Heart right ventricle (tissue), 16 donors: ENCODE results near the gene PHKA1. TPM values are rescaled to one million over a fixed set of nuclear protein-coding genes. Genes with fewer than 3 reads are reported as not detected.
"Not testable (repeated sequence)": the region's sequence is repeated elsewhere in the genome, so short reads cannot be mapped to it uniquely, and the experiment has no call there.

Source experiments
- ATAC-seq, 8 donors: fragments of 200-7000 bp; cut with Tn5 transposase; one replicate each; pipeline ENCODE4 v1.9.1; 2020; ENCODE audit warnings: mild to moderate bottlenecking in 8 of 8, moderate library complexity in 8 of 8, moderate number of reproducible peaks in 1 of 8
- DNase-seq, 2 donors: peaks; one replicate each; pipeline ENCODE4 v3.0.0-alpha.2; 2020
- H3K27ac ChIP-seq, 10 donors: fragments of 200-600 bp; sonication (generic) in 2 of 10; one replicate each; pipeline versions ENCODE4 v1.5.0 to v1.8.0; 2020 to 2022; ENCODE audit warnings: mild to moderate bottlenecking in 3 of 10
- H3K27me3 ChIP-seq, 7 donors: fragments of 200-600 bp; one replicate each; pipeline ENCODE4 v1.8.0; 2021 to 2022; ENCODE audit warnings: mild to moderate bottlenecking in 2 of 7
- H3K36me3 ChIP-seq, 9 donors: fragments of 200-600 bp; sonication (generic) in 1 of 9; one replicate each; pipeline versions ENCODE4 v1.5.0 to v1.8.0; 2020 to 2022; ENCODE audit warnings: mild to moderate bottlenecking in 2 of 9
- H3K4me1 ChIP-seq, 9 donors: fragments of 200-600 bp; sonication (generic) in 1 of 9; one replicate each; pipeline versions ENCODE4 v1.5.0 to v1.8.0; 2020 to 2022; ENCODE audit warnings: mild to moderate bottlenecking in 4 of 9
- H3K4me3 ChIP-seq, 10 donors: fragments of 200-600 bp; sonication (generic) in 2 of 10; one replicate each; pipeline versions ENCODE4 v1.5.0 to v1.8.0; 2020 to 2022; ENCODE audit warnings: mild to moderate bottlenecking in 7 of 10, moderate library complexity in 2 of 10
- H3K9me3 ChIP-seq, 11 donors: fragments of 200-600 bp in 10 of 11; sonication (generic) in 2 of 11; one replicate each; pipeline versions ENCODE4 v1.5.0 to v1.8.0; 2013 to 2022; ENCODE audit warnings: mild to moderate bottlenecking in 2 of 11, control low read depth in 1 of 11, moderate library complexity in 1 of 11
- WGBS, 2 donors: extraction: QIAGEN DNeasy Blood & Tissue Kit; methylation state at CpG; one replicate each; pipeline ENCODE4 v1.1.7; 2013; ENCODE audit warnings: inconsistent platforms in 1 of 2; 5-methylcytosine and 5-hydroxymethylcytosine counted together
- intact Hi-C, 10 donors: fragments of 100-400 bp; cut with DNase I; formaldehyde crosslinking; loops; one replicate each; pipeline versions ENCODE4 v1.11.1 to v1.14.2; 2022
- polyA plus RNA-seq, 2 donors: library from polyadenylated mRNA; stranded (reverse); fragments of 200-250 nt; gene quantifications; one replicate each; pipeline ENCODE4 v1.2.3, GENCODE V29; 2013
- total RNA-seq, 10 donors: library from RNA; stranded (reverse); fragmentation: NEBNext Ultra II Directional in 3 of 10; extraction: Animal tissue kit (Norgen Biotek cat#: 25700) in 3 of 10; gene quantifications; one replicate each; pipeline versions ENCODE4 v1.2.1 to v1.2.4, GENCODE V29; 2021 to 2023
- TF ChIP-seq, protein P1 (sequence below), 9 donors: fragments of 200-600 bp; sonication (generic) in 2 of 9; IDR thresholded peaks; one replicate each; pipeline versions ENCODE4 v1.5.0 to v1.8.0; 2021 to 2022; ENCODE audit warnings: antibody characterized with exemption in 9 of 9, mild to moderate bottlenecking in 5 of 9, moderate library complexity in 1 of 9
- donor health status: Arrhythmogenic right ventricular cardiomyopathy.
- donor health status: ischemic (EF 13 %, LVEDD 7.1; RV severe dilation, severe dysfunction).
- donor health status: healthy with polysubstance abuse.
- donor health status: DM: no; HTN: yes; CAD: no.
- donor health status: DM: no; HTN: no; CAD: no.
- donor health status: ischemic (EF 25% LVEDD 6.9; RV normal size, moderate dysfunction).
- donor health status: ischemic (EF 25% LVEDD 5.7; RV mildly dilated, moderate dysfunction).
- donor health status: healthy.
- donor health status: DM: yes; HTN: yes; CAD: no.
- donor health status: Ischemic cardiomyopathy.
- donor health status: ischemic (EF 35%, LVEDD 5.7; RV mildly dilated, moderate dysfunction).
- donor health status: nonischemic (EF 11% LVEDD 7.7; RV severe dilation, severe dysfunction).
- donor health status: DM: yes; HTN: yes; CAD: no.
- donor health status: PGD.
- donor health status: ischemic (EF 29% LVEDD 5.4; RV normal size, mild dysfunction).
- donor health status: nonischemic (EF 23%, LVEDD 6.1; RV moderate dilation, normal function).

PHKA1 gene
- total and polyA plus RNA-seq, 12 donors, result 2.6 to 26.2 (median 15.3) TPM

GRCh38 chrX:72604112-72604511 lies 110.0 kb downstream of the PHKA1 start:
- intact Hi-C loops, result no loop called here
- no peak for ATAC-seq

GRCh38 chrX:72591038-72591437 lies 123.1 kb downstream of the PHKA1 start:
- H3K27me3 ChIP-seq, result peaks cover 0 to 17% (median 0%) of the 10 kb centered on the region in 7 donors
- ATAC-seq, intact Hi-C loops, DNase-seq, H3K9me3 ChIP-seq, H3K4me3 ChIP-seq, H3K27ac ChIP-seq, H3K36me3 ChIP-seq, H3K4me1 ChIP-seq: not testable (repeated sequence)
- 84 to 91% methylated on average over 4 of the region's 4 CpGs for WGBS, 2 donors

More at GRCh38 chrX:72604112-72604511, 110.0 kb downstream of the PHKA1 start:
- H3K27ac ChIP-seq, result no peak overlapping the region
- WGBS, 2 donors, result 90 to 97% methylated on average over 2 of the region's 2 CpGs
- DNase-seq, result no peak
- TF ChIP-seq, protein P1, sequence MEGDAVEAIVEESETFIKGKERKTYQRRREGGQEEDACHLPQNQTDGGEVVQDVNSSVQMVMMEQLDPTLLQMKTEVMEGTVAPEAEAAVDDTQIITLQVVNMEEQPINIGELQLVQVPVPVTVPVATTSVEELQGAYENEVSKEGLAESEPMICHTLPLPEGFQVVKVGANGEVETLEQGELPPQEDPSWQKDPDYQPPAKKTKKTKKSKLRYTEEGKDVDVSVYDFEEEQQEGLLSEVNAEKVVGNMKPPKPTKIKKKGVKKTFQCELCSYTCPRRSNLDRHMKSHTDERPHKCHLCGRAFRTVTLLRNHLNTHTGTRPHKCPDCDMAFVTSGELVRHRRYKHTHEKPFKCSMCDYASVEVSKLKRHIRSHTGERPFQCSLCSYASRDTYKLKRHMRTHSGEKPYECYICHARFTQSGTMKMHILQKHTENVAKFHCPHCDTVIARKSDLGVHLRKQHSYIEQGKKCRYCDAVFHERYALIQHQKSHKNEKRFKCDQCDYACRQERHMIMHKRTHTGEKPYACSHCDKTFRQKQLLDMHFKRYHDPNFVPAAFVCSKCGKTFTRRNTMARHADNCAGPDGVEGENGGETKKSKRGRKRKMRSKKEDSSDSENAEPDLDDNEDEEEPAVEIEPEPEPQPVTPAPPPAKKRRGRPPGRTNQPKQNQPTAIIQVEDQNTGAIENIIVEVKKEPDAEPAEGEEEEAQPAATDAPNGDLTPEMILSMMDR (IDR thresholded peaks at IDR 0.05), result no peak
- no peak overlapping the region for H3K4me3 ChIP-seq
- H3K27me3 ChIP-seq, result peaks cover 0 to 11% (median 0%) of the 10 kb centered on the region in 7 donors
- peaks cover 0 to 22% (median 0%) of the 10 kb centered on the region in 9 donors for H3K36me3 ChIP-seq
- no peaks in the 10 kb centered on the region for H3K9me3 ChIP-seq
- no peaks in the 10 kb centered on the region for H3K4me1 ChIP-seq

DNA sequence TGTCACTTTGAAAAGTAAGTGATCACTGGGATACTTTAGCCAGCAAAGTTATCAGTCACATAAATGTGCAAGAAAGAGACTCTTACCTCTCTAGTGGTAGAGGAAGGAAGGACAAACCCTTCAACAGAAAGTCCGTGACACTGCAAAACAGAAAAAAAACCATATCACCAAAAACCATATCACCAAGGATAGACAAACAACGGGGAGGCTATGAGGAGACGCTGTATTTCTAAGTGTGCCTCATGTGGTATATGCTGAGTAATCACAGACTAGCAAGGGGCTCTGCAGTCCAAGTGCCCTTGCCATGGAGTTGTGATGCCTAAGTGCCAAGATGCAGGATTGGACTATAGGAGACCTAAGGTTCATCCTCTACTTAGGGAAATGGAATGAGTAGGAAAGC lies 129.9 kb downstream of the PHKA1 start:
- TF ChIP-seq, protein P1 (IDR thresholded peaks at IDR 0.05), result no peak
- Histone ChIP-seq H3K4me3 (no peak overlapping the region), H3K27me3 (peaks cover 0 to 8% (median 0%) of the 10 kb centered on the region in 7 donors), H3K36me3 (peaks cover 0 to 27% (median 0%) of the 10 kb centered on the region in 9 donors), H3K4me1 (no peaks in the 10 kb centered on the region), H3K9me3 (peaks cover 0 to 7% (median 0%) of the 10 kb centered on the region in 11 donors), H3K27ac (no peak overlapping the region)
- ATAC-seq (no peak), DNase-seq (no peak)
- intact Hi-C loops, result no loop called here
- WGBS, 2 donors, result 88 to 93% methylated on average over 3 of the region's 3 CpGs

DNA sequence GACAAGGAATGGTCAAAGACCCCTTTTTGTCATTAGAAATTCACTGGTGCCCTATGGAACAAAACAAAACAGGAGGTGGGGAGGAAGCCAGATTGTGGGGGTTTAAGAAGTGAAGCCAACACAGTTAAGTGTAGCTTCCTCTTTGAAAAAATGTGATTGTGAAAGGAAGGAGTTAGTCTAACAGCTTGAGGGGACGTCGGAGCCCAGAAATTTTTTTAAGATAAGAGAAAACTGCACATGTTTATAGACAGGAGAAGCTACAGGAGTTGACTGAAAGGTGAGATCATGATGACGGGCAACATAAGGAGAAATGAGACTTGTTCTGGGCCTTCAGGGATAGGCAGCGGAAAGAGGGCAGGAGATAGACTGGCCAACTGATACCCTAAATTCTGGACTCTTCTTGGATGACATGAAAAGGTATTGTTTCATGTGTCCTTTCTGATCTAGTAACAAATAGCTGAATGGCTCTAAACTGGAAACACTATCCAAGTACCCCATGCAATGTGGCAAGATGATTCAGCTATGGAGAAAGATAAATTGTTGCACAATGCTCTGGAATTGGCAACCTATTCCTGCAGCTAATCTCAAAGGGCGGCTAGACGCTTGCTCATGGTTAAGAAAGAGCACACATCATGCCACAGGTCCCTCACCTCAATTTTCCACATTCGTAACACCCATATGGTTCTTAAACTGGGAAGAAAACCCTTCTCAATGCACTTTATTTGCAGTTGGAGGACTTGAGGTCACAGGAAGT lies 137.8 kb downstream of the PHKA1 start:
- Histone ChIP-seq H3K4me3 (no peak overlapping the region), H3K9me3 (no peaks in the 10 kb centered on the region), H3K36me3 (peaks cover 0 to 9% (median 0%) of the 10 kb centered on the region in 9 donors), H3K4me1 (peaks cover 0 to 9% (median 0%) of the 10 kb centered on the region in 9 donors), H3K27me3 (peaks cover 0 to 37% (median 0%) of the 10 kb centered on the region in 7 donors), H3K27ac (no peak overlapping the region)
- no peak for DNase-seq
- intact Hi-C loops, result no loop called here
- peak in 1 of 8 donors; percentile 26 for ATAC-seq
- WGBS, 2 donors, result 64% methylated on average over 7 of the region's 7 CpGs
- TF ChIP-seq, protein P1 (IDR thresholded peaks at IDR 0.05), result no peak

- WGBS, 2 donors, result 0% methylated on average over 7 of the region's 7 CpGs
- Histone ChIP-seq H3K27me3 (peaks cover 0 to 43% (median 0%) of the 10 kb centered on the region in 7 donors), H3K27ac (peak overlapping the region in 5 of 10 donors; percentile 39 to 86 (median 80)), H3K36me3 (peaks cover 0 to 16% (median 0%) of the 10 kb centered on the region in 9 donors), H3K9me3 (no peaks in the 10 kb centered on the region), H3K4me1 (peaks cover 0 to 14% (median 0%) of the 10 kb centered on the region in 9 donors), H3K4me3 (peak overlapping the region in 9 of 10 donors; percentile 44 to 72 (median 63))
- DNase-seq (no peak), ATAC-seq (peak in 4 of 8 donors; percentile 5 to 34 (median 8))
- intact Hi-C loops, result no loop called here
- TF ChIP-seq, protein P1 (IDR thresholded peaks at IDR 0.05), result no peak
Observed at GRCh38 chrX:72573158-72573511, 141.0 kb downstream of the PHKA1 start.
